Stimulated activated CD4-positive, alpha-beta T cell treated with anti-CD3 and anti-CD28 coated beads, Interleukin-12 subunit alpha, Interleukin-12 subunit beta, amount 100 ng/mL, for 4 hours (primary cell): ENCODE measurements around the gene OTUB1.
"Not testable (repeated sequence)": the region's sequence is repeated elsewhere in the genome, so short reads cannot be mapped to it uniquely, and the experiment has no call there.

Experiments used
- DNase-seq: peaks from one replicate; pipeline ENCODE4 v3.0.0-alpha.2; 2020

Gene OTUB1

GRCh38 chr11:64026575-64027205 is 40.5 kb downstream of the OTUB1 start:
- no peak for DNase-seq

GRCh38 chr11:64027651-64028397 is 41.6 kb downstream of the OTUB1 start:
- DNase-seq, result no peak

- no peak for DNase-seq
These were observed 42.3 kb downstream of the OTUB1 start for GRCh38 chr11:64028398-64029115.

GRCh38 chr11:64029773-64030172 is 43.5 kb downstream of the OTUB1 start:
- no peak for DNase-seq

DNA sequence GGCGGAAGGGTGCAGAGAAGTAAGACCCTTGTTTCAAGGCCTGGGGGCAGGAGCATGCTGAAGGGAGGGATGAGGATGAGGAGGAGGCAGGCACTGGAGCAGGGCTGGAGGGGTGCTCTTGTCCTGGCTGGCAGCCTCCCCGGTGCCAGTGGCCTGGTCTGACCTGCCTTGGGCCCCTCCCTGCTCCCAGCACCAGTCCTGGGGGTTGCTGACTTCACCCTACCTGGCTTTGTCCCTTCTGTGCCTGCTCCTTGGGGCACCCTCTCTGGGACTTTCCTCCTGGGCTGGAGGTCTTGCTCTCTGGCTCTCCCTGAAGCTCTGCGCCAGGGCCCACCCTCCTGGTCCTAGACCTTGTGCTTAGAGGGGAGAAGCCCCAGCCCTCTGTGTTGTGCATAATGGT is 44.8 kb downstream of the OTUB1 start:
- no peak for DNase-seq

DNA sequence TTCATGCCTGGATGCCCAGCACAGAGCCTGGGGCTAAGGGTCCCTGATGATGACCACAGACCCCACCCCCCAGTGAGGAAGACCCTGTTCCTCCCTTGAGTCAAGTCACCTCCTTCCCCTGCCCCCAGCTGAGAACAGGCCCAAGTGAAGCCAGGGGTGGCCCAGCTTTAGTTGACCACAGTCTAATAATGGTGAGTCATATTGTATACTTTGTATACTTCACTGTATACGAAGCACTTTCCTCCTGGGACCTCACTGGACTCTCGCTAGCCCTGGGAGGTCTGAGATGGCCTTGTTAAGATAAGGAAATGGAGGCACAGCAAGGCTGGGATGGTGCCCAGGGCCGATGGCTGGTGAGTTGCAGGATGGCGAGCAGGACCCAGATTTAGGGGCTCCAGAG is 45.8 kb downstream of the OTUB1 start:
- DNase-seq, result no peak

DNA sequence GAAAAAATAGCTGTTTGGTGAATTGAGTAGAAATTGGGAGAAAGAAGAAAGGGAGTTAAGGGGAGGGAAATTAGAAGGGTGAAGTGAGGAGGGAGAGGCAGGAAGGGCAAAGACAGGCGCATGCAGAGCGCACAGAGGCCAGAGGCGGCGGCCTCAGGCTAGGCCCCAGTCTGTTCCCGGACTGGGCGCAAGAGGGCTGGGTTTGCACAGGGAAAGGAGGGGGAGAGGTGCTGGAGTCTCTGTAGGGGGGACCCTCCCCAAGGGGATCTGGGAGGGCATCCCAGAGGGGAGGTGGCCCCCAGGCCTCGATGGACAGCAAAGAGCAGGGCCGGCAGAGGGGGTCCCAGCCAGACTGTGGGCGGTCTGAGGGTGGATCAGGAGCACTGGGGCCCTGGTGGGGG is 48.2 kb downstream of the OTUB1 start:
- DNase-seq, result no peak

DNA sequence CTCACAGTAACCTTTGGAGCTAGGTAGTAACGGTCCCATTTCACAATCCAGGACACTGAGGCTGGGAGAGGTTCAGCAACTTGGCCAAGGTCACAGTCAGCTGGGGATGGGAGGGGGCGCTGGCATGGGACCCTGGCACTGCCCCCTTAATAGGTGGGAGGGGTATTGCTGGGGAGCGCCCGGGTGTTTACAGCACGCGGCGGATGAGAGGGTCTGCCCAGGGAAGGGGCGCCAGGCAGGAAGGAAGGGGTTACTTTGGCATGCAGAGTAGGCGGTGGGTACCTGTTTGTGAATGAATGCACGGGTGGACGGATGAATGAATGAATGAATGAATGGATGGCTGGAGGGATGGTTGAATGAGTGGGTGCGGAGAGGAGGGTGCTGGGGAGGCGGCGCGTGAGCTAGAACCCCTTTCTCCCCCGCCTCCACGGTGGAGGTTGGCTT is 48.9 kb downstream of the OTUB1 start:
- DNase-seq, result no peak

GRCh38 chr11:64035576-64035975 is 49.3 kb downstream of the OTUB1 start, which contains the start of gene FLRT1:
FLRT1 (plus strand) TSS chr11:64035931; CDS start chr11:64116268, 80,337 bp downstream.
- no peak for DNase-seq

- no peak for DNase-seq
These were observed 50.1 kb downstream of the OTUB1 start for GRCh38 chr11:64036087-64037026.

DNA sequence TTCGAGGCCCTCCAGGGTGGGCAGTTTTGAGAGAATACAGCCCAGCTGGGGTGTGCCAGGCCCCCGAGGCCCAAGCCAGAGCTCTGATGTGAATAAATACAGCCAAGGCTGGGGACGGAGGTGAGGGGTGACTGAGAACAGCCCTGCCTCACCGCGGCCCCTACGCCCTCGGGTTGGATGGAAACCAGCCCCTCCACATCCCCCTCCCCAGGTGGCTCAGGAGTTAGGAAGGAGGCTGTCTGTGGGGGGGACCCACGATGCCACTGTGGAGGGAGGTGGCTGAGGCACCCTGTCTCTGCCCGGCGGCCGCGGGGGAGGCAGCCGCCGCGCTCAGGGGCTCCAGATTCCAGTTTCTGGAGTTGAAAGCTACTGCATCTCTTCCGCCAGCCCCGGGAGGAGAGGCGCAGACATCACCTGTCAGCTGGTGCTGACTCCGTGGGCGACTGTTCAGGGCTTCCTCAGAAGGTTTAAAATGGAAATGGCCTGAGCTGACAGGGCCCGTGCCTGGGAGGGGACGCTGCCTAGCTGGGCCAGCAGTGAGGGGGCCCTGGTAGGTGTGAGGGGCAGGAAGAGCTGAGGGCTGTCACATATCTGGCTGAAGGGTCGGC is 50.9 kb downstream of the OTUB1 start:
- no peak for DNase-seq

GRCh38 chr11:64038500-64038899 is 52.3 kb downstream of the OTUB1 start:
- no peak for DNase-seq

GRCh38 chr11:64039012-64039665 is 52.9 kb downstream of the OTUB1 start:
- no peak for DNase-seq

DNA sequence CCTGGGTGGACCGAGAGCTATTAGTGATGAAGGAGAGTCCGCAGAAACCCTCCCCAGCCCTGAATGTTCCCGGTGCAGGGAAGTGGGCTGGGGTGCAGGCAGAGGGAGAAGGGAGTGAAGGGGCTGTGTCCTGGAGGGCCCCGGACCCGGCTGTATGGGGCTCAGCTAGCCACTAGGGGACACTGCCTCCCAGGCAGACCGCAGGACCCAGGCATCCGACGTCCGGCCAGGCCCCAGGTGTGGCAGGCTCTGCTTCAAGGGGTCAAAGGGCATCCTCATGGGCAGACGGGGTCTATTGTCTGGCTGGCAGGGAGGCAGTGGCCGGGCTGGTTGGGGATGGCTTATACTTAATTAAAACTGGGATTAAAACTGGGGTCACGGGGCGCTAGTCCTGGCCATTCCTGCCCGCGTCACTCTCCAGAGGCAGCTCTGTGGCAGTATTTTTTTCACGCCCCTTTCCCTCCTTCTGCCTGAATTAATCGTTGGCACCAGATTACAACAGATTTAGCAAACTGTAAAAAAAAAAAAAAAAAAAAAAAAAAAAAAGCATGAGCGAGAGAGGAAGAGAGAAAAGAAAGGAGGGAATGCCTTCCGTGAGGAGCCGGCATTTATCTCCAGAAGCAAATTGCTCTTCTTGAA is 54.6 kb downstream of the OTUB1 start:
- DNase-seq, result no peak

DNA sequence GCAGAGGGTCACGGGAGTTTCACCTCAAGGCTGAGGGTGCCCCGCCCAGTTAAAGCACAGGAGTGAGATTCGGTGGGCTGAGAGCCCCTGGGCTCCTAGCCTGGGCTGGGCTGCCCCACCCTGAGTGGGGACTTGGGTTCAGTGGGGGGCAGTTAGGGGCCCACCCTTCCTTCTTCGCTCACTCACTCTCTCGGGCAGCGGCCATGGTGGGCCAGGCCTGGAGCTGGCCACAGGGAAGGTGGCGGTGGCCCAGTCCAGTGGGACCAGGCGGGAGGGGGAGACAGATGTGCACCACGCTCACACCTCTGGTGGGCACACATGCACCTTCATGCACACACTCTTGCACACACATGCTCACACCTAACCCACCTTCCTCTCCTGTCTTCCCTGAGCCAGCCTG is 55.6 kb downstream of the OTUB1 start:
- DNase-seq, result no peak

- no peak for DNase-seq
These were observed 56.1 kb downstream of the OTUB1 start for GRCh38 chr11:64042301-64042700.

DNA sequence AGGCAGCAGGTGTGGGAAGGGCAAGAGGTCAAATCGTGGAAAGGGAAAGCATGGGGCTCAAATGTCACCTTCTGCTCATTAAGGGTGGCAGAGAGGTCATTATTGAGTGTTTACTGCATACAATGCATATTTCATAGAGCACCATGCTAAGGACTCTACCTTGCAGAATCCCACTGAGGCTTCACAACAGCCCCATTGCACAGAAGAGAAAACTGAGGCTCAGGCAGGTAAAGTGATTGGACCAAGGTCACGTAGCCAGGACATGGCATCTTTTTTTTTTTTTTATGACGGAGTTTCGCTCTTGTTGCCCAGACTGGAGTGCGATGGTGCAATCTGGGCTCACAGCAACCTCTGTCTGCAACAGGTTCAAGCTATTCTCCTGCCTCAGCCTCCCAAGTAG is 57.3 kb downstream of the OTUB1 start:
- no peak for DNase-seq

DNA sequence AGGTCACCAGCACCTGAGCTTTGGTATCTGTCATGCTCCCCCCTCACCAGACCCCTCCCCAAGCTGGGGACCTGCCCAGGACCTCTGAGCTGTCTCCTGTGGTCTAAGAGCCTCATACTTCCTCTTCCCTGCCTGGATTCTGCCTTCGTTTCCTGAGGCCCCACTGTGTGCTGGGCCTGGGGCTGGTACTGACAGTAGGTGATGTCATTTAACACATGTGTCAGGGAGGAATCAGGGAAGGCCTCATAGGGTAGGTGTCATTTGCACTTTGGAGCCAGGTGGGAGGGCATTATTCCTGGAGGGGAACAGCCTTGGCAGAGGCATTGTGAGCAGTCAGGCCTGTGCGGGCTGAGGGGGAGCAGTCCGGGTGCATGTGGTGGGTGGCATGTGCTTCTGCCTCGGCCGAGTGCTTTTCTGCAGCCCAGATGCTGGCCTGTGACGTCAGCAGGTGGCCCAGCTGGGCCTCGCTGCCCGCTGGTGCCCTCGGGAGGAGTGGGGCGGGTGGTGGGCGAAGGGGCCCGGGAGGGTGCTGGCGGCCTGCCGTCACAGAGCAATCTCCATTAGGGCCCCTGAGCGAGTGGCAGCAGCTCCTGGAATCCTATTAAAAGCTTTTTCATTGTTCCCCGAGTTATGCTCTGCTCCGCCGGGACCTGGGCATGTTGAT is 58.6 kb downstream of the OTUB1 start:
- no peak for DNase-seq

DNA sequence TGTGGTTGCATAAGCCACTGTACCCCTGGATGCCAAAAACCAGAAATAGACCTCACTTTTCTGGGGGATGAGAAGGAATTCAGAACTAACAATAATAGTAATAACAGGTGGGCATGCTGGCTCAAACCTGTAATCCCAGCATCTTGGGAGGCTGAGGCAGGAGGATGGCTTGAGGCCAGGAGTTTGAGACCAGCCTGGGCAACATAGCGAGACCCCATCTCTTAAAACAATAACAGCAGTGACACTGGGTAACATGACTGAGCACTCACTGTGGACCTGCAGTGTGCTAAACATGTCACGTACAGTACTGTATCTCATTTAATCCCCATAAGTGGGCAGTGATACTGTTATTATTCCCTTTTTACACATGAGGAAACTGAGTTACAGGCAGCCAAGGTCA is 59.5 kb downstream of the OTUB1 start:
- no peak for DNase-seq

- not testable (repeated sequence) for DNase-seq
These were observed 61.1 kb downstream of the OTUB1 start for GRCh38 chr11:64047373-64047772.
